Measurements from ENCODE around the gene ZMYM1. TPM values are rescaled to one million over a fixed set of nuclear protein-coding genes. Genes with fewer than 3 reads are reported as not detected.

The ZMYM1 gene
- total RNA-seq, 1 donor: 17.8 TPM

Other genes starting within 250 kb of the ZMYM1 start
- gene SMIM12, start 219.6 kb upstream of the ZMYM1 start, total RNA-seq: 40.7 TPM
- gene DLGAP3, start 149.7 kb upstream of the ZMYM1 start, total RNA-seq: 0.27 TPM
- 34.2 TPM for gene TMEM35B, start 94.0 kb upstream of the ZMYM1 start, total RNA-seq
- gene ZMYM6, start 47.4 kb upstream of the ZMYM1 start, total RNA-seq: 17.8 TPM
- 221 TPM for gene SFPQ, start 113.8 kb downstream of the ZMYM1 start, total RNA-seq
- gene ZMYM4, start 189.3 kb downstream of the ZMYM1 start, total RNA-seq: 26.7 TPM